Sigmoid colon (tissue), 7 donors: ENCODE data around the gene PLA2G5. TPM values are rescaled to one million over a fixed set of nuclear protein-coding genes. Genes with fewer than 3 reads are reported as not detected.

Source experiments
- DNase-seq: peaks from one replicate; pipeline ENCODE4 v3.0.0-alpha.2; 2019
- H3K27ac ChIP-seq, 4 donors: fragments of 200-600 bp; sonication (generic); one replicate each; pipeline ENCODE4 v1.5.1; 2016 to 2019; ENCODE audit warnings: mild to moderate bottlenecking in 1 of 4
- H3K27me3 ChIP-seq, 3 donors: fragments of 200-600 bp; sonication (generic); one replicate each; pipeline ENCODE4 v1.5.1; 2019; ENCODE audit warnings: mild to moderate bottlenecking in 1 of 3
- H3K36me3 ChIP-seq, 4 donors: fragments of 200-600 bp; sonication (generic); one replicate each; pipeline ENCODE4 v1.5.1; 2016 to 2019
- H3K4me1 ChIP-seq, 4 donors: fragments of 200-600 bp; sonication (generic); one replicate each; pipeline ENCODE4 v1.5.1; 2017 to 2019
- H3K4me3 ChIP-seq, 4 donors: fragments of 200-600 bp; sonication (generic); one replicate each; pipeline ENCODE4 v1.5.1; 2017 to 2019; ENCODE audit warnings: mild to moderate bottlenecking in 2 of 4, moderate library complexity in 1 of 4
- H3K9me3 ChIP-seq, 4 donors: fragments of 200-600 bp in 3 of 4; sonication (generic) in 3 of 4; one replicate each; pipeline versions ENCODE4 v1.5.1 to v1.6.1; 2013 to 2019
- EP300 ChIP-seq, 4 donors: sonication (generic); formaldehyde crosslinking; IDR thresholded peaks; one replicate each; pipeline ENCODE4 v1.6.1; 2017; ENCODE audit warnings: antibody characterized with exemption in 4 of 4
- POLR2A ChIP-seq, 2 donors: fragments of 450-650 bp; IDR thresholded peaks; one replicate each; pipeline ENCODE4 v1.6.1; 2016; ENCODE audit warnings: antibody characterized with exemption in 2 of 2, mild to moderate bottlenecking in 2 of 2, moderate library complexity in 2 of 2
- POLR2AphosphoS5 ChIP-seq, 4 donors: sonication (generic); formaldehyde crosslinking; IDR thresholded peaks; one replicate each; pipeline ENCODE4 v1.6.1; 2017; ENCODE audit warnings: antibody characterized with exemption in 4 of 4
- WGBS, 2 donors: extraction: QIAGEN DNeasy Blood & Tissue Kit; methylation state at CpG; one replicate each; pipeline ENCODE4 v1.1.7; 2013; 5-methylcytosine and 5-hydroxymethylcytosine counted together
- intact Hi-C: fragments of 100-400 bp; cut with DNase I; formaldehyde crosslinking; loops from one replicate; pipeline ENCODE4 v1.15.1; 2023
- polyA plus RNA-seq, 3 donors: library from polyadenylated mRNA; stranded (reverse); fragments of 200-250 nt; gene quantifications; one replicate each; pipeline ENCODE4 v1.2.3, GENCODE V29; 2013
- total RNA-seq, 4 donors: library from RNA; depleted of rRNA; stranded (reverse); fragments of >200 nt; gene quantifications; one replicate each; pipeline ENCODE4 v1.1.0, GENCODE V29; 2016
- TF ChIP-seq, protein P1 (sequence below), 4 experiments: fragments of 450-650 bp in 3 of 4; fragments of 200-600 bp in 1 of 4; IDR thresholded peaks; one replicate each; pipeline ENCODE4 v1.5.1; 2016 to 2019; ENCODE audit warnings: antibody characterized with exemption in 4 of 4, mild to moderate bottlenecking in 3 of 4, moderate library complexity in 2 of 4
- donor health status: healthy with polysubstance abuse.
- donor health status: Bipolar disorder and iron deficiency.
- donor health status: healthy.

The PLA2G5 gene
- total and polyA plus RNA-seq, 7 donors = 0.69 to 45.4 (median 18.6) TPM

DNA sequence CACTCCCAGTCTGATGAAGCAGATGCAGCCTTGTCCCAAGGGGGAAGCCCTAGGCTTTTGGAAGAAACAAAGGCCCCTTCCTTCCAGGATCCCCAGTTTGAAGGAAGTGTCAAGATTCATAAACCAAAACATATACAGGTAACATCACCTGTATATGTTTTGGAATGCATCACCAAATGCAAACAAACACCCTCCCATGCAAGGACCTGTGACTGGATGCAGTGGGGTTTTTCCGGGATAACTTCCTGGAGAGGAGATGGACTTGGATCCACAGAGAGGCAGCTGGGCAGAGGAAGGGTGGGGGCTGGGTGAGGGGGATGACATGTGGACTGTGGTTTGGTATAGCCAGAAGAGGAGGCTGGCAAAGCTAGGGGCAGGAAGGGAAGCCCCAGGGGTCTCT lies 67.6 kb downstream of the PLA2G5 start:
- peaks cover 0 to 8% (median 0%) of the 10 kb centered on the region in 3 donors for H3K27me3 ChIP-seq
- no peaks in the 10 kb centered on the region for H3K36me3 ChIP-seq
- WGBS, 2 donors = 27 to 71% methylated on average over 1 of the region's 1 CpG
- peak; percentile 3 for DNase-seq
- no peak overlapping the region for H3K4me3 ChIP-seq
- H3K4me1 ChIP-seq = no peaks in the 10 kb centered on the region
- H3K9me3 ChIP-seq = no peaks in the 10 kb centered on the region
- intact Hi-C loops = no loop called here
- H3K27ac ChIP-seq = no peak overlapping the region
- TF ChIP-seq POLR2A (IDR thresholded peaks at IDR 0.05) (no peak), POLR2AphosphoS5 (IDR thresholded peaks at IDR 0.05) (no peak), EP300 (IDR thresholded peaks at IDR 0.05) (no peak)
- TF ChIP-seq, protein P1, sequence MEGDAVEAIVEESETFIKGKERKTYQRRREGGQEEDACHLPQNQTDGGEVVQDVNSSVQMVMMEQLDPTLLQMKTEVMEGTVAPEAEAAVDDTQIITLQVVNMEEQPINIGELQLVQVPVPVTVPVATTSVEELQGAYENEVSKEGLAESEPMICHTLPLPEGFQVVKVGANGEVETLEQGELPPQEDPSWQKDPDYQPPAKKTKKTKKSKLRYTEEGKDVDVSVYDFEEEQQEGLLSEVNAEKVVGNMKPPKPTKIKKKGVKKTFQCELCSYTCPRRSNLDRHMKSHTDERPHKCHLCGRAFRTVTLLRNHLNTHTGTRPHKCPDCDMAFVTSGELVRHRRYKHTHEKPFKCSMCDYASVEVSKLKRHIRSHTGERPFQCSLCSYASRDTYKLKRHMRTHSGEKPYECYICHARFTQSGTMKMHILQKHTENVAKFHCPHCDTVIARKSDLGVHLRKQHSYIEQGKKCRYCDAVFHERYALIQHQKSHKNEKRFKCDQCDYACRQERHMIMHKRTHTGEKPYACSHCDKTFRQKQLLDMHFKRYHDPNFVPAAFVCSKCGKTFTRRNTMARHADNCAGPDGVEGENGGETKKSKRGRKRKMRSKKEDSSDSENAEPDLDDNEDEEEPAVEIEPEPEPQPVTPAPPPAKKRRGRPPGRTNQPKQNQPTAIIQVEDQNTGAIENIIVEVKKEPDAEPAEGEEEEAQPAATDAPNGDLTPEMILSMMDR (IDR thresholded peaks at IDR 0.05) = no peak

DNA sequence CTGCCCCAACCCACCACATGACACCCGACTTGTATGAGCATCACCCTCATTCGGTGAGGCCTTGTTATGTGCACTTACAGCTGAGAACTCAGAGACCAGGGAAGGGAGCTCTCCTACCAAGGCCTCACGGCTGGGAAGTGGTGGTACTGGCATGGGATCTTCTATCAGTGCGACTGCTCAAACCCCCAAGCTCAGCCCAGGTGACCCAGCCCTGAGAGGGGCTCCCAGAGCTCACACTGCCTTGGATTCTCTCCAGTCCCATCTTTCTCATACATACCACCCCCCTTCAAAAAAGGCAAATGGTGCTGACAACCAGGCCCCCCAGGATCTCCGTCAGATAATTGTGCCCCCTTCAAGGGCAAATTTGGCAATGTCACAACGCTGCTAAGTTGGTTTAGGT lies 68.4 kb downstream of the PLA2G5 start:
- no peak for TF ChIP-seq EP300 (IDR thresholded peaks at IDR 0.05)
- TF ChIP-seq, protein P1 (IDR thresholded peaks at IDR 0.05) = no peak
- TF ChIP-seq POLR2A (IDR thresholded peaks at IDR 0.05) = no peak
- TF ChIP-seq POLR2AphosphoS5 (IDR thresholded peaks at IDR 0.05) = no peak
- no peaks in the 10 kb centered on the region for H3K9me3 ChIP-seq
- no peak overlapping the region for H3K4me3 ChIP-seq
- peaks cover 0 to 8% (median 0%) of the 10 kb centered on the region in 3 donors for H3K27me3 ChIP-seq
- H3K4me1 ChIP-seq = no peaks in the 10 kb centered on the region
- 94 to 95% methylated on average over 6 of the region's 6 CpGs for WGBS, 2 donors
- intact Hi-C loops = no loop called here
- H3K27ac ChIP-seq = no peak overlapping the region
- DNase-seq = peak; percentile 15
- no peaks in the 10 kb centered on the region for H3K36me3 ChIP-seq

DNA sequence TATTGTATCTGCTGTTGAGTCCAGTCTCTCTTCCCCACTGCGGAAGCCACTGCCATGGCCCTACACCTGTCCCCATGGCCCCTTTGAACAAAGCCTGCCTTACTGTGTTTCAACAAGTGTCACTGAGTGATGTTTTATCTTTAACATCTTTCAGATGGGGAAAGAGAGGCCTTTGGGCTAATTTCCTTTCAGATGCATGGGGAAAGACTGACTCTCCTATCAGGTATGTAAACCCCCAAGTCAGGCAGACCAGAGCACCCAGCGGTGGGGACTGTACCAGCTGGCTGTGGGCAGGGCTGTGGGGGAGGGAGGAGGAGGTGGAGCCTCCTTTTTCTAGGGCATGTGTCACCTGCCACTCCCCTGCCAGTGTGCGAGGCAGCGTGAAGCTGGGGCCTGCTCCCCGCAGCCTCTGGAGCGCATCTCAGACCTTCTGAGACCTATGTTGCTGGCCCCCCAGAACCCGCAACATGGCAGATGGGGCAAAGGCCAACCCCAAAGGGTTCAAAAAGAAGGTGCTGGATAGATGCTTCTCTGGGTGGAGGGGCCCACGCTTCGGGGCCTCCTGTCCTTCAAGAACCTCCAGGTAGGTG lies 69.1 kb downstream of the PLA2G5 start, which contains the start of gene PLA2G2F:
TSS of gene PLA2G2F (plus strand) at position 363 of the 590 bp plus-strand sequence. CDS start at position 468, 105 bp downstream.
- intact Hi-C loops = no loop called here
- 85 to 88% methylated on average over 9 of the region's 9 CpGs for WGBS, 2 donors
- Histone ChIP-seq H3K36me3 (no peaks in the 10 kb centered on the region), H3K9me3 (no peaks in the 10 kb centered on the region), H3K4me3 (no peak within 1 kb of the TSS), H3K27me3 (peaks cover 0 to 8% (median 0%) of the 10 kb centered on the region in 3 donors), H3K4me1 (no peaks in the 10 kb centered on the region), H3K27ac (no peak within 1 kb of the TSS)
- TF ChIP-seq POLR2A (IDR thresholded peaks at IDR 0.05) (no peak), EP300 (IDR thresholded peaks at IDR 0.05) (no peak), POLR2AphosphoS5 (IDR thresholded peaks at IDR 0.05) (no peak)
- TF ChIP-seq, protein P1 (IDR thresholded peaks at IDR 0.05) = no peak
- DNase-seq = peak; percentile 39

DNA sequence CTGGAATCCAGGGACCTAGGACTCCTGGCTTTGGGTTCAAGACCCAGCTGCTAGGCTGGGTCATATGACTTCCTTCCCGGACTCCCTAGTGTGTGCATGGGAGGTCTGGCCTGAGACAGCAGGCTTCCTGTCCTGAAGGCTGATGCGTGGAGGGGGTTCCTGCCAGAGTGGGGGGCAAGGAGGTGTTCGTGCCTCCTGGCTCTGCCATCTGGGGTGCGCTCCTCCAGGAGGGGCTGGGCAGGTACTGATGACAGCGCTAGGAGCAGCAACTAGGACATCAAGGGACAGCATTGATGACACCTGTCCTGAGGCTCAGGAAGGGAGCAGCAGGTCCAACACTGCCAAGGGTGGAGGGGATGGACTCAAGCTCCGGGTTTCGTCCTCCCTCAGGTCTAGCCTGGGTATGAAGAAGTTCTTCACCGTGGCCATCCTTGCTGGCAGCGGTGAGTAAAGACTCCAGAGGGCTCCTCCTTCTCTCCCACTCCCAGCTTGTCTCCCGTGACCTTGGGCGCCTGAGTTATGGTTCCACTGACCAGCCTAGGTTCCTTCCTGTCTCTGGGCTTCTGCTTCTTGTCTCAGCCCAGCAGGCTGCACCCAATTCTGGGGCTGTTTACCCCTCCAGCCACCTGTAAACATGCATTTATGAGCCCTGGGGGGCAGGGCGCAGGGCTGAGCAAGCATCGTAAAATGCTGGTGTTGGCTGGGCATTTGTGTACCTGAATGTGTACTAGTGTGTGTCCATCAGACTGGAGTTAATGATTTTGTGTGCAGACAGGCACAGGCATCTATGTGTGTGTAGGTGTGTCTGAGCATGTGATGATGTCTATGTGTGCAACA lies 70.0 kb downstream of the PLA2G5 start:
- Histone ChIP-seq H3K36me3 (no peaks in the 10 kb centered on the region), H3K4me1 (no peaks in the 10 kb centered on the region), H3K4me3 (no peak overlapping the region), H3K27me3 (peaks cover 0 to 8% (median 0%) of the 10 kb centered on the region in 3 donors), H3K27ac (no peak overlapping the region), H3K9me3 (no peaks in the 10 kb centered on the region)
- TF ChIP-seq, protein P1 (IDR thresholded peaks at IDR 0.05) = no peak
- TF ChIP-seq EP300 (IDR thresholded peaks at IDR 0.05) = no peak
- no peak for TF ChIP-seq POLR2AphosphoS5 (IDR thresholded peaks at IDR 0.05)
- no peak for TF ChIP-seq POLR2A (IDR thresholded peaks at IDR 0.05)
- 75 to 76% methylated on average over 13 of the region's 13 CpGs for whole genome bisulfite sequencing, 2 donors
- DNase-seq = peak; percentile 40
- intact Hi-C loops = no loop called here
